BE2C (cell line): ENCODE data around the gene KCNA10.
A peak's percentile ranks its signal among the peaks of the same experiment; 100 is the strongest.

Source experiments
- DNase-seq: peaks from one replicate; pipeline ENCODE4 v3.0.0-alpha.2; 2020
- H3K27me3 ChIP-seq: fragments of 250-450 bp; sonication (Bioruptor Pico); 2 replicates; pipeline ENCODE4 v1.5.1; 2020; ENCODE audit warnings: mild to moderate bottlenecking
- H3K36me3 ChIP-seq: fragments of 250-450 bp; sonication (Bioruptor Pico); 2 replicates; pipeline ENCODE4 v1.5.1; 2020; ENCODE audit warnings: mild to moderate bottlenecking
- H3K4me1 ChIP-seq: fragments of 250-450 bp; sonication (Bioruptor Pico); 2 replicates; pipeline ENCODE4 v1.5.1; 2020
- H3K4me3 ChIP-seq: 2 replicates; pipeline ENCODE4 v1.5.1; 2011; ENCODE audit warnings: low read depth, low read length
- H3K9me3 ChIP-seq: fragments of 250-450 bp; sonication (Bioruptor Pico); 2 replicates; pipeline ENCODE4 v1.5.1; 2020
- TF ChIP-seq, protein P1 (sequence below): IDR thresholded peaks from 2 replicates; pipeline ENCODE4 v1.5.1; 2012; ENCODE audit warnings: mild to moderate bottlenecking, low read depth, low read length

The KCNA10 gene

DNA sequence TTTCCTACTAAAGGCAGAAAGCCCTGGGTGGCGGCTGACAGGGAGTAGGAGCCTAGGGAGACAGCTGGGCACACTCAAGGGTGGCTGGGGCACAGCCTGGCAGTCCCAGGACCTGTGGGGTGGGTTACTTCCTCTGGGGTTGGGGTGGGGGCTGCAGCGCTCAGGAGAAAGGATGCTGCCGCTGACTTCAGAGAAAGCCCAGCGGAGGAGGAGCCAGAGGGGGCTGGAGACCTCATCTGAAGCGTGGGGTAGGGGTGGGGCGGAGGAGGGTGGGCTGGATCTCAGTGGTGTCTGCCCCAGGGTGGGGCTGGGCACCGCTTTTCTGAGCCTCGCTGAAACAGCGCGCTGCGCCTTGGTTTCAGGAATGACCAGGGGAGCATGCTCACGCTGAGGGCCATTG lies 30.8 kb downstream of the KCNA10 start:
- Histone ChIP-seq H3K9me3 (no peaks in the 10 kb centered on the region), H3K4me3 (no peak overlapping the region), H3K4me1 (no peaks in the 10 kb centered on the region), H3K27me3 (no peaks in the 10 kb centered on the region), H3K36me3 (no peaks in the 10 kb centered on the region)
- DNase-seq: no peak
- TF ChIP-seq, protein P1, sequence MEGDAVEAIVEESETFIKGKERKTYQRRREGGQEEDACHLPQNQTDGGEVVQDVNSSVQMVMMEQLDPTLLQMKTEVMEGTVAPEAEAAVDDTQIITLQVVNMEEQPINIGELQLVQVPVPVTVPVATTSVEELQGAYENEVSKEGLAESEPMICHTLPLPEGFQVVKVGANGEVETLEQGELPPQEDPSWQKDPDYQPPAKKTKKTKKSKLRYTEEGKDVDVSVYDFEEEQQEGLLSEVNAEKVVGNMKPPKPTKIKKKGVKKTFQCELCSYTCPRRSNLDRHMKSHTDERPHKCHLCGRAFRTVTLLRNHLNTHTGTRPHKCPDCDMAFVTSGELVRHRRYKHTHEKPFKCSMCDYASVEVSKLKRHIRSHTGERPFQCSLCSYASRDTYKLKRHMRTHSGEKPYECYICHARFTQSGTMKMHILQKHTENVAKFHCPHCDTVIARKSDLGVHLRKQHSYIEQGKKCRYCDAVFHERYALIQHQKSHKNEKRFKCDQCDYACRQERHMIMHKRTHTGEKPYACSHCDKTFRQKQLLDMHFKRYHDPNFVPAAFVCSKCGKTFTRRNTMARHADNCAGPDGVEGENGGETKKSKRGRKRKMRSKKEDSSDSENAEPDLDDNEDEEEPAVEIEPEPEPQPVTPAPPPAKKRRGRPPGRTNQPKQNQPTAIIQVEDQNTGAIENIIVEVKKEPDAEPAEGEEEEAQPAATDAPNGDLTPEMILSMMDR: no peak

DNA sequence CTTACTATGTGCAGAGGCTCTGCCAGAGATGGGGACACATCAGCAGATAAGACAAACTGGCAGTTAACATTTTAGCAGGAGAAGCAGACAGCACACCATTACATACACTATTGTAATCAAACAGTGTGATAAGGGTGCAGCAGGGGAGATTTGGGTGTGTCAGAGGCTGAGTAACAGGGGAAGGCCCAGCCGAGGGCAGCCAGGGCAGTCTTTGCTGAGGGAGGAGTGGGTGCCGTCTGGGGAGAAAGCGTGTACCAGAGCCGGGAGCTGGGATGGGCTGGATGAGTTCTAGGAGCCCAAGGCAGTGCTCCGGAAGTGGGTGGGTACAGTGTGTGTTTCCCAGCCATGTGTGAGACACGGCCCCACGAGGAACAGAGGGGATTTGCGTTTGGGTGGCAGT lies 31.2 kb downstream of the KCNA10 start:
- Histone ChIP-seq H3K27me3 (no peaks in the 10 kb centered on the region), H3K36me3 (no peaks in the 10 kb centered on the region), H3K9me3 (no peaks in the 10 kb centered on the region), H3K4me1 (no peaks in the 10 kb centered on the region), H3K4me3 (no peak overlapping the region)
- DNase-seq: peak; percentile 27
- TF ChIP-seq, protein P1: no peak

DNA sequence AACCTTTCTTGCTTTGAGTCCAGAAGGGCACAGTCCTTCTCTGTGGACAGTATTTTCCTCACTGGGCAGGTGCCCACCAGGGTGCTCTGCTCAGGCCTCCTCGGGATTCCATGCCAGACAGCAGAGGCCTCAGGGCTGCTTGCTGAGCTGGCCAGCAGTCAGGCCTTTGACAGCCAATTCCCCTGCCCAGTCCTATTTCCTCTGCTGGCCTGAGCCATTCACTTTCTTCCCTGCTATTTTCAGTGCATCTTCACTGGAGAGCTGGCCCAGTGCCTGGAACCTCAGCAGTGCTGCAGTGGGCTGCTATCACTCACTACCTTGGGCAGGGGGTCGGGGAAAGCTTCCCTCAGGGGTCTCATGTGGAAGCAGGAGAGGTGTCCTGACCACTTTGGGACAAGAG lies 33.2 kb downstream of the KCNA10 start:
- Histone ChIP-seq H3K27me3 (no peaks in the 10 kb centered on the region), H3K36me3 (no peaks in the 10 kb centered on the region), H3K4me3 (no peak overlapping the region), H3K4me1 (no peaks in the 10 kb centered on the region), H3K9me3 (no peaks in the 10 kb centered on the region)
- TF ChIP-seq, protein P1: no peak
- DNase-seq: no peak

DNA sequence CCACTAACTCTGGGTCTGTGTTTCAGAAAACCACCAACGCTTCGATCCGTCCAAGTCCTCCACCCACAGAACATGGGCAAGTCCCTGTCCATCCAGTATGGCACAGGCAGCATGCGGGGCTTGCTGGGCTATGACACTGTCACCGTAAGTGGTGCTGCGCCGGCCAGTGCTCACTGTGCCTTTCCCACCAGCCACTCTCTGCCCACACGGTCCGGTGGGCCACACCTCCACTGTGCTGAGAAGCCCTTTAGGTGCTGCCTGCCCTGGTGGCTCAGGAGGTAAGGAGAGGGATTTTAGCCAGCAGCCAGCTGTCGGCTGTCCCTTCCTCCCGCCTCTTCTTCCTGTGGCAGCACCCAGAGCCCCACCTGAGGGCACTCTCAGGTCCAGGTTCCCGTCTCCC lies 34.2 kb downstream of the KCNA10 start:
- TF ChIP-seq, protein P1: no peak
- Histone ChIP-seq H3K4me3 (no peak overlapping the region), H3K4me1 (no peaks in the 10 kb centered on the region), H3K9me3 (no peaks in the 10 kb centered on the region), H3K27me3 (no peaks in the 10 kb centered on the region), H3K36me3 (no peaks in the 10 kb centered on the region)
- DNase-seq: no peak

DNA sequence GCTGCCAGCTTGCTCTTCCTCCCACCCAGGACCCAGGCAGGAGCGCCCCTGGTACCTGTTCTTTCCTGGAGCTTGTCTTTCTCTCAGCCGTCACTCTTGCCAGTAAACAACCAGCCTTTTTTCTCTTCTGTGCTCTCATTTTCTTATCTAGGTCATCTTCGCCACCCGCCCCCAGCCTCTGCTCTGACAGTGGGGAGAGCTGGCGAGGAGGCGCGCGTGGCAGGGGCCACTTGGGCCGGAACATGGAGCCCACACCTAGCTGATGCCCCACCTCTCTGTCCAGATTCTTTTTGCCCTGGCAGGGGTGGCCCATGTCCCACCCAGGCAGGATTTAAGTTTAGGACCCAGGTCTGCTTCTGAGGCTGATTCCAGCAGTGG lies 35.7 kb downstream of the KCNA10 start:
- Histone ChIP-seq H3K4me3 (no peak overlapping the region), H3K4me1 (no peaks in the 10 kb centered on the region), H3K27me3 (no peaks in the 10 kb centered on the region), H3K9me3 (no peaks in the 10 kb centered on the region), H3K36me3 (no peaks in the 10 kb centered on the region)
- DNase-seq: no peak
- TF ChIP-seq, protein P1: no peak

DNA sequence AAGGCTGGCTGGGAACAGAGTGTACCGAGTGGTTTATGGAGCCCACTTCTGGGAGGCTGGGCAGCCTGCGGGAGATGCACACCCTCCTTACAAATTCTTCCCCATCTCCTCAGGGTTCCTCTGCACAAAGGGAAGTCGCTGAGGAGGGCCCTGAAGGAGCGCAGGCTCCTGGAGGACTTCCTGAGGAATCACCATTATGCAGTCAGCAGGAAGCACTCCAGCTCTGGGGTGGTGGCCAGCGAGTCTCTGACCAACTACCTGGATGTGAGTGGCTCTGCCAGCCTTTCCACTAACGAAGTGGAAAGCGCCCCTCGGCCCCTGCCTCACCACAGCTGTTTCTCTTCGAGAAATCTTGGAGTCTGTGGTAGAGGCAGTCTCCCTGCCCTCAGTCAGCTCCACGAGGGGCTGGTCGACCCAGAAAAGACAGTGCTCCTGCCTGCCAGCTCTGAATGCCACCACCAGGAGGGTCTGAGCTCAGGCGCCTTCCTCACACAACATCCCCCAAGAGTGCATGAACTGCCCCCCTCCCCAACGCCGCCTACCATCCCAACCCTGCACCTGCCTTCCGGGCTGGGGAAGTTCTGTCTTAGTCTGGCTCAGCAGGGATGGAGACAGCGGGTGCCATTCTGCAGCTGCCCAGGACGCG lies 36.2 kb downstream of the KCNA10 start:
- Histone ChIP-seq H3K9me3 (no peaks in the 10 kb centered on the region), H3K36me3 (no peaks in the 10 kb centered on the region), H3K27me3 (no peaks in the 10 kb centered on the region), H3K4me3 (no peak overlapping the region), H3K4me1 (no peaks in the 10 kb centered on the region)
- TF ChIP-seq, protein P1: peak; percentile 6; the same call in 1 of the 2 replicates
- peak; percentile 25 for DNase-seq
